GM18505 (cell line): ENCODE results near the gene ATP13A5.

ENCODE experiments used
- ATAC-seq: cut with Tn5 transposase; IDR thresholded peaks from one replicate; pipeline ENCODE4 v1.9.1; 2021; ENCODE audit not compliant: unreplicated experiment
- POLR2A ChIP-seq: IDR thresholded peaks from 4 replicates; pipeline ENCODE4 v1.6.1; 2011; ENCODE audit warnings: borderline replicate concordance; ENCODE audit not compliant: insufficient read depth, insufficient read length; ENCODE audit errors: extremely low read depth

ATP13A5 gene

GRCh38 chr3:193335031-193335430 is 43.5 kb downstream of the ATP13A5 start:
- TF ChIP-seq POLR2A = no peak
- ATAC-seq = no peak

- no peak for TF ChIP-seq POLR2A
- ATAC-seq = no peak
Observed at GRCh38 chr3:193333229-193333628, 45.3 kb downstream of the ATP13A5 start.

- no peak for TF ChIP-seq POLR2A
- ATAC-seq = no peak
Observed at GRCh38 chr3:193330555-193331204, 47.9 kb downstream of the ATP13A5 start.

- no peak for TF ChIP-seq POLR2A
Observed at GRCh38 chr3:193317682-193318300, 60.8 kb downstream of the ATP13A5 start.

GRCh38 chr3:193314161-193314560 is 64.4 kb downstream of the ATP13A5 start:
- no peak for ATAC-seq
- no peak for TF ChIP-seq POLR2A

More at GRCh38 chr3:193317682-193318300, 60.8 kb downstream of the ATP13A5 start:
- ATAC-seq = no peak

- TF ChIP-seq POLR2A = no peak
- no peak for ATAC-seq
Observed at GRCh38 chr3:193313061-193313958, 65.2 kb downstream of the ATP13A5 start.

- no peak for TF ChIP-seq POLR2A
- no peak for ATAC-seq
Observed at GRCh38 chr3:193310914-193311723, 67.4 kb downstream of the ATP13A5 start.

GRCh38 chr3:193305356-193305755 is 73.2 kb downstream of the ATP13A5 start:
- TF ChIP-seq POLR2A = no peak

GRCh38 chr3:193301433-193301832 is 77.1 kb downstream of the ATP13A5 start:
- no peak for ATAC-seq
- no peak for TF ChIP-seq POLR2A

More at GRCh38 chr3:193305356-193305755, 73.2 kb downstream of the ATP13A5 start:
- ATAC-seq = no peak

GRCh38 chr3:193297421-193297820 is 81.1 kb downstream of the ATP13A5 start:
- no peak for TF ChIP-seq POLR2A
- no peak for ATAC-seq

- TF ChIP-seq POLR2A = no peak
- no peak for ATAC-seq
Observed at GRCh38 chr3:193295985-193296384, 82.6 kb downstream of the ATP13A5 start.

- no peak for TF ChIP-seq POLR2A
- ATAC-seq = no peak
Observed at GRCh38 chr3:193292386-193292785, 86.2 kb downstream of the ATP13A5 start.
